HG03457 (cell line): Measurements from ENCODE around the gene MIF.
A peak's percentile ranks its signal among the peaks of the same experiment; 100 is the strongest.

Experiments used
- ATAC-seq: cut with Tn5 transposase; IDR thresholded peaks from one replicate; pipeline ENCODE4 v1.9.1; 2021; ENCODE audit warnings: moderate number of reproducible peaks; ENCODE audit not compliant: unreplicated experiment

MIF gene

DNA sequence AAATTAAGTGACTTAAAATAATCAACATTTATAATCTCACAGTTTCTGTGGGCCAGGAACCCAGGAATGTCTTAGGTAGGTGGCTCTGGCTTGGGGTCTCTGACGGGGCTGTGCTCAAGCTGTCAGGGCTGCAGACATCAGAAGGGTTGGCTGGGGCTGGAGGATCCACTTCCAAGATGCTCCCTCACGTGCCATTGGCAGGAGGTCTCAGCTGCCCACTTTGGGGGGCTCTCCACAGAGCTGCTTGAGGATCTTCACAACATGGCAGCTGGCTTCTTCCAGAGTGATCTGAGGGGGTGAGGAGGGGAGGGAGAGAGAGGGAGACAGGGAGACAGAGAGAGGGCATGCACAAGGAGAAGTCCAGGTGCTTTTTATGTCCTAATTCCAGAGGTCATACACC lies 18.4 kb upstream of the MIF start:
- ATAC-seq = no peak

DNA sequence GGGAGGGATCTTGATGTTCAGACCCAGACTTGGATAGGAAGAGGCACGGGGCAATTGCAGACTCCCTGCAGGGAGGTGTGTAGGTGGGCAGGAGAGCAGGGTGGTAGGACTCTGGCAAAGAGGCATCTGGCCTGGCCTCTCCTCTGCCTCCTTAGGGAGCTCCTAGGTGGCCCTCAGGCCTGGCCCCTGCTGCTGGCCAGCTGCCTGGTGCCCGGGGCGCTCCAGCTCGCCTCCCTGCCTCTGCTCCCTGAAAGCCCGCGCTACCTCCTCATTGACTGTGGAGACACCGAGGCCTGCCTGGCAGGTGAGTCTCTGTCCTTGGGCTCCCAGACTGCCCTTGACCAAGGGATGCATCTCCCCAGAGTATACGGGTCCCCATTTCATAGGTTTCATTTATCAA lies 16.6 kb upstream of the MIF start:
- ATAC-seq = no peak

GRCh38 chr22:23878219-23878618 lies 16.0 kb upstream of the MIF start:
- ATAC-seq = no peak

DNA sequence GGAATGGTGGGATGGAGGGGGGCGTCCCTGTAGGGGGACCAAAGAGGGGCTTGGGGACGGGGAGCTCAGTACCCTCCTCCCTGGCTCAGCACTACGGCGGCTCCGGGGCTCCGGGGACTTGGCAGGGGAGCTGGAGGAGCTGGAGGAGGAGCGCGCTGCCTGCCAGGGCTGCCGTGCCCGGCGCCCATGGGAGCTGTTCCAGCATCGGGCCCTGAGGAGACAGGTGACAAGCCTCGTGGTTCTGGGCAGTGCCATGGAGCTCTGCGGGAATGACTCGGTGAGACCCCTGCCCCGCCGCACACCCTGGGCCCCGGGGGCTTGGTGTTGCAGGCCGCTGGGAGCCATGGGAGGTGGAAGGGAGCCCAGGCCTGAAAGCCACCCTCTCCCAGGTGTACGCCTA lies 11.8 kb upstream of the MIF start:
- no peak for ATAC-seq

DNA sequence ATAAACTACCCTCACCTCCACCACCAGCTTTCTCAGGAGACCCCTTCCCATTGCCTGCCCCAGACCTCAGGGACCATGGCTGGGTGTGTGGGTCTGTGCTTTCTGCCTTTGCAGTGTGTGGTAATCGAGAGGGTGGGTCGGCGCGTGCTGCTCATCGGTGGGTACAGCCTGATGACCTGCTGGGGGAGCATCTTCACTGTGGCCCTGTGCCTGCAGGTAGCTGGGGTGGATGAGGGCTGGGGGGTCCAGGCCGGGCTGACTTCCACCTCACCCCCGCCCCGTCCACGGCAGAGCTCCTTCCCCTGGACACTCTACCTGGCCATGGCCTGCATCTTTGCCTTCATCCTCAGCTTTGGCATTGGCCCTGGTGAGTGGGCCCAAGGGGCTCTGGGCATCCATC lies 10.5 kb upstream of the MIF start:
- no peak for ATAC-seq

GRCh38 chr22:23884140-23884539 lies 10.0 kb upstream of the MIF start:
- no peak for ATAC-seq

DNA sequence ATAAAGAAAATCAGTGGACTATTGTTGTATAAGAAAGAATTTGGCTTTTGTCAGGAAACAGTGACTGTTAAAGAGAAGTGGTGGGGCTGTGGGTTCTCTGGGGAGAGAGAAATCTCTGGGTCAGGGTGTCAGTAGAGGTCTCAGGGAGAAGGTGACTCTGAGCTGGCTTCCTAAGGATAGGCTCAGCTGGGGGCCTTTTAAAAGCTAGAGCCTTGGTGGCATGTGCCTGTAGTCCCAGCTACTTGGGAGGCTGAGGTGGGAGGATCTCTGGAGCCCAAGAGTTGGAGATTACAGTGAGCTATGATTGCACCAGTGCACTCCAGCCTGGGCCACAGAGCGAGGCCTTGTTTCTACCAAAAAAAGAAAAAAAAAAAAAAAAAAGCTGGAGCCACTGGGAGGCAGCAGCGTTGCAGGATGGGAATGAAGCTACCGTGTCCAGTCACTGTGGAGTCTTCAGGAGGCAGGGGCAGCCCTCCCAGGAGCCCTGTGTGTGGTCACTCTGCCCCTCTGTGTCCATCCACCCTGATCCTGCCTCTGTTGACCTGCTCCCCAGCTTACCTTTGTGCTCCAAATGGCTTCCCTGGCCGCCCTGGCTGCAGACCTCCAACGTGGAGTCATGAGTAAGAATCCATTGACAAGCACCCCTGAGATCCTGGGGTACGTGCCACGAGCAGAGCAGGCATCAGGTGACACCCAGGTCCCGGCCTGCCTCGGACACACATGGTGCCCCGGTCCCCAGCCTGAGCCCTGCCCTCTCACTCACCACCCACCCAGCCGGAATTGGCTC lies 5.4 kb upstream of the MIF start:
- no peak for ATAC-seq

DNA sequence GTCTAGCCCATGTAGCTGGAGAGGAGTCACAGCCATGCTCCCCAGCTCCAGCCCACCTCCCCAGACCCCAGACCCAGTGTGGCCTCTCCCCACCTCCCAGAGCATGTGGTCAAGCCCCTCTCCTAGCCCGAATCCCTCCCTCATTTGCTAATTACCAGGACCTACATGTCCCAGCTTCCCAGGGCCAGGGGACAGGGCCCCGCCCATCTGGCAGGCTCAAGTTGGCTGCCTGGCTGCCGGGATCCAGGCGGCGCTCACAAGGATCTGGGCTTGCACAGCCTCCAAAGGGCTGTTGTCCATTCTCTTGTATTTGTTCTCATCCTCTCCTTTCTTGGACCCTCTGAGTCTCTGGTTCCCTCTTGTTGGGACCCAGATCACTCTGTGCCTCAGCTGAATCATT lies 4.6 kb upstream of the MIF start:
- ATAC-seq = no peak

- ATAC-seq = no peak
These were observed 2.5 kb upstream of the MIF start for GRCh38 chr22:23891726-23892125.

GRCh38 chr22:23892130-23892529 lies 2.1 kb upstream of the MIF start:
- no peak for ATAC-seq

GRCh38 chr22:23892706-23893105 lies 1.5 kb upstream of the MIF start:
- ATAC-seq = no peak

DNA sequence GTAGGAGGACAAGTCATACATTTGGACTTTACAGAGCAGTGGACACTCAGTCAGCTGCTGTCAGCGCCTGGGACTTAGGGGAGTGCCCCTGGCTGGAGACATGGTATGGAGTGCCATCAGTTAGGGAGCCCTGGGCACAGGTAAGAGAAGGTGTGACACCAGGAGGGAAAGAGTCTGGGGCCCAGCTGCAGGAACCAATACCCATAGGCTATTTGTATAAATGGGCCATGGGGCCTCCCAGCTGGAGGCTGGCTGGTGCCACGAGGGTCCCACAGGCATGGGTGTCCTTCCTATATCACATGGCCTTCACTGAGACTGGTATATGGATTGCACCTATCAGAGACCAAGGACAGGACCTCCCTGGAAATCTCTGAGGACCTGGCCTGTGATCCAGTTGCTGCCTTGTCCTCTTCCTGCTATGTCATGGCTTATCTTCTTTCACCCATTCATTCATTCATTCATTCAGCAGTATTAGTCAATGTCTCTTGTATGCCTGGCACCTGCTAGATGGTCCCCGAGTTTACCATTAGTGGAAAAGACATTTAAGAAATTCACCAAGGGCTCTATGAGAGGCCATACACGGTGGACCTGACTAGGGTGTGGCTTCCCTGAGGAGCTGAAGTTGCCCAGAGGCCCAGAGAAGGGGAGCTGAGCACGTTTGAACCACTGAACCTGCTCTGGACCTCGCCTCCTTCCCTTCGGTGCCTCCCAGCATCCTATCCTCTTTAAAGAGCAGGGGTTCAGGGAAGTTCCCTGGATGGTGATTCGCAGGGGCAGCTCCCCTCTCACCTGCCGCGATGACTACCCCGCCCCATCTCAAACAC lies 850 bp upstream of the MIF start:
- no peak for ATAC-seq

- peak; percentile 9 for ATAC-seq
These were observed 771 bp downstream of the MIF start for GRCh38 chr22:23894710-23895598.

- no peak for ATAC-seq
These were observed 1.5 kb downstream of the MIF start for GRCh38 chr22:23895599-23896144.

- ATAC-seq = no peak
These were observed 2.0 kb downstream of the MIF start for GRCh38 chr22:23896166-23896522.

DNA sequence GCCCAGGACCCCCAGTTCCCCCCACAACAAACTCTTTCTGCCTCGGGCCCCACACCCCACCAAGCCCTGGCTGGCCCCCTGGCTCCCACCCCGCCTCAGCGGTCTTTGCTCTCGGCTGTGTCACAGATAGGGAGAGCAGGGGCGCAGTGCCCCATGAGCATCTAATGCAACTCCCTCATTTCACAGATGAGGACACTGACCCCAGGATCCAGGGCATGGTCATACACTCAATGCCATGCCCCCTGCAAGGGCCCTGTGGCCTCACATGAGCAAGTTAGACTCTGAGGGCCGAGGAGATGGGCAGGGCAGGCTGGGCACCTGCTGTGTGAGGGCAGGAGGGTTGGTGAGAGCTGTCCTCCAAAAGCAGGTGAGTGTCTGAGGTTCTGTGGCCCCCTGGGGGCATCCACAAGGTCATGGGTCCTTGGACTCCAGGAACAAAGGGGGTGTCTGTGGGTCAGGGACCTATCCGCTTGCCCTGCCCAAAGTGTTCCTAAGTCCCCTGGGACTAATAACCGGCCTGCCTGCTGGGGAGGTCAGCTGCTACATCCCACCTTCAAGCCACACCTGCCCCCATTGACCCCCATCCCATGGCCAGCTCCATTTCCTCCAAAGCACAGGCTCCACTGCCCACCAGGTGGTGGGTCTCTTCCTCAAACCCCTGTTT lies 2.5 kb downstream of the MIF start:
- no peak for ATAC-seq

DNA sequence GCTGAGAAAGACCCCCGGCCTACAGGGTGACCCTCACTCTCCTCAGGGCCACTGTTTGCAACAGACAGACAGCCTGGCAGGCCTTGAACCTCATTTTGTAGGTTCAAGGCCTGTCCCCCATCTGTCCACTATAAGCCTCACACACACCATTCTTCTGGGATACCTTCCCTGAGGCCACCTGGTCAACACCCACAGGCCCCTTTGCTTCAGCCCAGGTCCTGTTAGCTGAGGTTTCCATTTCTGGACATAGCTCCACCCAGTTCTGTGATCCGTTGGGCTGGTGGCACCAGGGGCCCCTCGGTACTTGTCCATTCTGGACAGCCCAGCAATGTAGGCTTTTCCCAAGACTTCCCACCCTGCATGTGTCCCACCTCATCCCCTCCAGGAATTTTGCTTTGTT lies 3.1 kb downstream of the MIF start:
- ATAC-seq = no peak

- no peak for ATAC-seq
These were observed 4.1 kb downstream of the MIF start for GRCh38 chr22:23898006-23898974.

GRCh38 chr22:23899042-23899745 lies 5.0 kb downstream of the MIF start:
- no peak for ATAC-seq
